OCI-LY3 (cell line): ENCODE measurements around the gene RSPH6A.

Experiments
- H2AFZ ChIP-seq: fragments of 200-600, 300-600 bp; shearing (Covaris generic); 2 replicates; pipeline ENCODE4 v1.6.0; 2014; ENCODE audit warnings: antibody characterized with exemption, low read depth, low read length
- H3K27ac ChIP-seq: fragments of 200-600, 300-600 bp; sonication (generic); 2 replicates; pipeline ENCODE4 v1.5.1; 2014; ENCODE audit warnings: mild to moderate bottlenecking, low read length, moderate library complexity, mixed read lengths
- H3K27me3 ChIP-seq: fragments of 200-600, 300-600 bp; sonication (generic); 2 replicates; pipeline ENCODE4 v1.6.1; 2014; ENCODE audit warnings: low read depth, low read length, mixed read lengths
- H3K36me3 ChIP-seq: fragments of 200-600, 300-600 bp; sonication (generic); replicated peaks from 2 replicates; pipeline ENCODE3; 2014; ENCODE audit warnings: low read depth, low read length, mixed read lengths
- H3K4me1 ChIP-seq: fragments of 300-600, 200-600 bp; sonication (generic); 2 replicates; pipeline ENCODE4 v1.6.1; 2014; ENCODE audit warnings: low read length, mixed read lengths
- H3K4me2 ChIP-seq: fragments of 200-600, 300-600 bp; sonication (generic); 2 replicates; pipeline ENCODE4 v1.6.1; 2014; ENCODE audit warnings: low read length, mixed read lengths
- H3K4me3 ChIP-seq: fragments of 300-600, 200-600 bp; sonication (generic); 2 replicates; pipeline ENCODE4 v1.5.1; 2014; ENCODE audit warnings: antibody characterized with exemption, mild to moderate bottlenecking, low read length, moderate library complexity
- H3K79me2 ChIP-seq: fragments of 300-600, 200-600 bp; shearing (Covaris generic); 2 replicates; pipeline ENCODE4 v1.6.1; 2014; ENCODE audit warnings: mild to moderate bottlenecking, low read length, mixed read lengths
- H3K9ac ChIP-seq: fragments of 300-600, 200-600 bp; shearing (Covaris generic); 2 replicates; pipeline ENCODE4 v1.6.0; 2014; ENCODE audit warnings: mild to moderate bottlenecking, low read length, moderate library complexity
- H3K9me3 ChIP-seq: fragments of 200-600, 300-600 bp; shearing (Covaris generic); 2 replicates; pipeline ENCODE4 v1.6.1; 2014; ENCODE audit warnings: low read length, mixed read lengths; ENCODE audit not compliant: insufficient read depth
- H4K20me1 ChIP-seq: fragments of 200-600, 300-600 bp; sonication (generic); 2 replicates; pipeline ENCODE4 v1.6.1; 2016; ENCODE audit warnings: low read length, mixed read lengths; ENCODE audit not compliant: insufficient read depth
- EZH2phosphoT487 ChIP-seq: fragments of 200-600 bp; shearing (Covaris generic); IDR thresholded peaks from 2 replicates; pipeline ENCODE4 v1.6.1; 2018; ENCODE audit warnings: antibody characterized with exemption, mixed run types, low read depth
- TF ChIP-seq, protein P1 (sequence below): fragments of 200-600, 300-600 bp; sonication (generic); IDR thresholded peaks from 2 replicates; pipeline ENCODE4 v1.5.1; 2014; ENCODE audit warnings: antibody characterized with exemption, low read length, low read depth

Gene RSPH6A

GRCh38 chr19:45790942-45791341 is 24.2 kb downstream of the RSPH6A start:
- Histone ChIP-seq H3K27me3 (no peaks in the 10 kb centered on the region), H3K9ac (no peak overlapping the region), H3K9me3 (no peaks in the 10 kb centered on the region), H3K36me3 (peaks cover 27% of the 10 kb centered on the region), H3K79me2 (peaks cover 15% of the 10 kb centered on the region), H3K4me1 (peaks cover 26% of the 10 kb centered on the region), H2AFZ (no peak overlapping the region), H4K20me1 (peaks cover 14% of the 10 kb centered on the region), H3K4me3 (peak overlapping the region; percentile 90; the same call in 1 of the 2 replicates), H3K4me2 (peak overlapping the region; percentile 100), H3K27ac (no peak overlapping the region)
- TF ChIP-seq, protein P1, sequence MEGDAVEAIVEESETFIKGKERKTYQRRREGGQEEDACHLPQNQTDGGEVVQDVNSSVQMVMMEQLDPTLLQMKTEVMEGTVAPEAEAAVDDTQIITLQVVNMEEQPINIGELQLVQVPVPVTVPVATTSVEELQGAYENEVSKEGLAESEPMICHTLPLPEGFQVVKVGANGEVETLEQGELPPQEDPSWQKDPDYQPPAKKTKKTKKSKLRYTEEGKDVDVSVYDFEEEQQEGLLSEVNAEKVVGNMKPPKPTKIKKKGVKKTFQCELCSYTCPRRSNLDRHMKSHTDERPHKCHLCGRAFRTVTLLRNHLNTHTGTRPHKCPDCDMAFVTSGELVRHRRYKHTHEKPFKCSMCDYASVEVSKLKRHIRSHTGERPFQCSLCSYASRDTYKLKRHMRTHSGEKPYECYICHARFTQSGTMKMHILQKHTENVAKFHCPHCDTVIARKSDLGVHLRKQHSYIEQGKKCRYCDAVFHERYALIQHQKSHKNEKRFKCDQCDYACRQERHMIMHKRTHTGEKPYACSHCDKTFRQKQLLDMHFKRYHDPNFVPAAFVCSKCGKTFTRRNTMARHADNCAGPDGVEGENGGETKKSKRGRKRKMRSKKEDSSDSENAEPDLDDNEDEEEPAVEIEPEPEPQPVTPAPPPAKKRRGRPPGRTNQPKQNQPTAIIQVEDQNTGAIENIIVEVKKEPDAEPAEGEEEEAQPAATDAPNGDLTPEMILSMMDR = no peak
- no peak for TF ChIP-seq EZH2phosphoT487

DNA sequence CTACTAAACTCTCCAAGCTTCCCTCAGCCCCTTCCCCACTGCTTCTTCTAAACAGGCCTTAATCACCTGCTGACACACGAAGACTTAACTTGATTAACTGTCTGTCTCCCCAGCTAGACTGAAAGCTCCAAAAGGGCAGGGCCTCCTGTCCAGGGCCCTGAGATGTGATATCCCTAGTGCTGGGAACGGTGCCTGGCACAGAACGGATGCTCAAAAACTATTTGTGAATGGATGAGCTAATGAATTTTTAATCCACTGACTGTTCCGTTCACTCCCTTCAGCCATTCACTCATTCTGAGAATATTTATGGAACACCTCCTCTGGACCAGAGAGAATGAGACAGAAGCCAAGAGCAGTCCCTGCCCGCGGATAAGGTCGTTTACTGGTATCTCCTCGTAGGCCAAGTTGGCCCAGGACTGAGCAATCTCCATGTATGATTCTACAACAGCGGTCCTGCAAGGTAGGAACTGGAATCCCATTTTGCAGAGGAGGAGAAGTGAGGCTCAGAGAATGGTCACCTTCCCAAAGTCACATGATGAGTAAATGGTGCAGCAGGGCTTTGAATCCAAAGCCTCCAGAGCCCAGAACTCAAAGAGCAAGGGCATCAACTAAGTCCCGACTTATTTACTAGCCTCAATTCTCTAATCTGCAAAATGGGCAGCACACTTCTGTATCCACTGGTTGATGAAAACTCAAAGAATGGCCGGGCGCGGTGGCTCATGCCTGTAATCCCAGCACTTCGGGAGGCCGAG is 25.9 kb downstream of the RSPH6A start:
- H4K20me1 ChIP-seq = peaks cover 21% of the 10 kb centered on the region
- no peak for TF ChIP-seq EZH2phosphoT487
- TF ChIP-seq, protein P1 = no peak
- H3K27me3 ChIP-seq = no peaks in the 10 kb centered on the region
- H3K4me1 ChIP-seq = peaks cover 26% of the 10 kb centered on the region
- no peak overlapping the region for H3K4me2 ChIP-seq
- H3K9ac ChIP-seq = no peak overlapping the region
- peaks cover 27% of the 10 kb centered on the region for H3K36me3 ChIP-seq
- H3K79me2 ChIP-seq = peaks cover 15% of the 10 kb centered on the region
- no peaks in the 10 kb centered on the region for H3K9me3 ChIP-seq
- no peak overlapping the region for H3K27ac ChIP-seq
- H3K4me3 ChIP-seq = no peak overlapping the region
- no peak overlapping the region for H2AFZ ChIP-seq

GRCh38 chr19:45786533-45786894 is 28.6 kb downstream of the RSPH6A start:
- Histone ChIP-seq H3K4me1 (peaks cover 13% of the 10 kb centered on the region), H3K36me3 (peaks cover 27% of the 10 kb centered on the region), H4K20me1 (peaks cover 20% of the 10 kb centered on the region), H3K27ac (no peak overlapping the region), H3K27me3 (no peaks in the 10 kb centered on the region), H3K4me2 (no peak overlapping the region), H3K79me2 (peaks cover 5% of the 10 kb centered on the region), H3K9ac (no peak overlapping the region), H2AFZ (no peak overlapping the region), H3K4me3 (no peak overlapping the region), H3K9me3 (no peaks in the 10 kb centered on the region)
- no peak for TF ChIP-seq EZH2phosphoT487
- TF ChIP-seq, protein P1 = no peak

- no peak overlapping the region for H3K9ac ChIP-seq
- peaks cover 27% of the 10 kb centered on the region for H3K36me3 ChIP-seq
- no peak overlapping the region for H2AFZ ChIP-seq
- H3K4me2 ChIP-seq = no peak overlapping the region
- no peaks in the 10 kb centered on the region; the same call in 1 of the 2 replicates for H3K79me2 ChIP-seq
- TF ChIP-seq, protein P1 = no peak
- no peak for TF ChIP-seq EZH2phosphoT487
- no peak overlapping the region for H3K27ac ChIP-seq
- H3K27me3 ChIP-seq = no peaks in the 10 kb centered on the region
- peaks cover 13% of the 10 kb centered on the region for H3K4me1 ChIP-seq
- no peaks in the 10 kb centered on the region for H3K9me3 ChIP-seq
- H3K4me3 ChIP-seq = no peak overlapping the region
- H4K20me1 ChIP-seq = peaks cover 14% of the 10 kb centered on the region; the same call in 1 of the 2 replicates
These were observed 29.2 kb downstream of the RSPH6A start for GRCh38 chr19:45785781-45786532.
